ENCODE data around the gene TMEM186. TPM values are rescaled to one million over a fixed set of nuclear protein-coding genes. Genes with fewer than 3 reads are reported as not detected.

TMEM186 gene
- polyA plus RNA-seq, 2 donors: 5.6 to 8.8 TPM

DNA sequence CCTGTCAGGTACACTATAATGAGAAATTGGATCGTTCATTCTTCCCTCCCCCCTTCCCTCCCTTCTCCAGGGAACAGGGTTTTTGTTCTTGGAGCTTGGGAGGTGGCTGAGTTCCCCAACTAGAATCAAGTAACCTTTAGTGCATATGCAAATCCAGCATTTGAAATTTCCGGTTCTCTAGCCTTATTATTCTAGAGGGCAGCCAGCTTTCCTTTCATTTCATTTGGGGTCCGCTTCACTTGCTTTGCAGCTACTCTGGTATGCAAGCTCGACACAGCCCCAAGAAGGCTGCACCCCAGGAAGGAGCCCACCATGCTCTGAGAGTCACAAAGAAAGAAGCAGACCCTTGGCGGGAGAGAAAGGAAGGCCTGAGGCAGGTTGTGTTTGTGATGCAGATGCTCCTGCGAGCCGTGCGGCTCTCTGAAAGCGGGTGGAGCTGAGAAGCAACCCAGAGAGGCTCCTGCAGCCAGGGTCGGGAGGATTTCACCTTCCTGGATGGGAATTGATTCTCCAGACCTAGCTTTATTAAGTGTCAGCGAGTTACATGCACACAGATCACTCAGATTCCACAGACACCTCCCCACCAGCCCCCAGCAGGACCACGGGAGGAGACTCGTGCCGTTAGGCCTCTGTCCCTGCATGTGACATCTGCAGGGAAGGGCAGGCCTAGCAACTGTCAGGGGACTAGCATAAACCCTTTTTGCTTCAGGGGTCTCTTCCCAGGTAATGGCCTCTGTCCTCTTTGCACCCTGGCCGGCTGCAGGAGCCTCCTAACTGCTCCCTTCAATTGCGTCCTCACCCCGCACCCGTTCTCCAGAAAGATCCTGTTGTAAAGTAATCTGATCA lies 34.7 kb upstream of the TMEM186 start:
- peaks cover 0 to 2% of the 10 kb centered on the region in 2 donors for H3K4me1 ChIP-seq (ENCODE audit: control insufficient read depth in 2 of 2, insufficient read depth in 2 of 2, low read length in 1 of 2)
- no peaks in the 10 kb centered on the region for H3K27me3 ChIP-seq (ENCODE audit: control insufficient read depth in 1 of 2, insufficient read depth in 2 of 2, low read length in 2 of 2)
- H3K27ac ChIP-seq (ENCODE audit: low read depth in 2 of 2, low read length in 1 of 2): no peak overlapping the region
- H3K9me3 ChIP-seq (ENCODE audit: control insufficient read depth in 2 of 2, insufficient read depth in 1 of 2, low read depth in 1 of 2, low read length in 1 of 2): no peaks in the 10 kb centered on the region
- peaks cover 0 to 10% of the 10 kb centered on the region in 2 donors for H3K36me3 ChIP-seq (ENCODE audit: control insufficient read depth in 2 of 2, insufficient read depth in 2 of 2, low read length in 1 of 2)
- no peak overlapping the region for H3K4me3 ChIP-seq (ENCODE audit: low read depth in 1 of 2, low read length in 2 of 2)
- 80 to 85% methylated on average over 18 of the region's 18 CpGs for WGBS, 2 donors

DNA sequence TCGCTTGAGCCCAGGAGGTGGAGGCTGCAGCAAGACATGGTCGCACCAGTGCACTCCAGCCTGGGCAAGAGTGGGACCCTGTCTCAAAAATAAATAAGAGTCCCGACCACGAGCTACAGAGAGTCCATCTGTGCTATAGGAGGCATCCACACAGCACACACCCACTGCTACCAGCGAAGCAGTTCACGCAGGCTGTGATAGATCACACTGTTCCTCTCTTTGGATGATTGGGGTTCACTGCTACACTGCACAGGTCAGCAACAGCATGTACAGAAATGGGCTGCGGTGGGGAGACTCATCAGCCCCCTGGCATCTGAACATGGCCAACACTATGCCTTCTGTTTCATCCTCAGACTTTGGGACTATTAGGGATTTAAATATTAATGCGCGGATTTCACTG lies 34.0 kb upstream of the TMEM186 start:
- H3K4me1 ChIP-seq (ENCODE audit: control insufficient read depth in 2 of 2, insufficient read depth in 2 of 2, low read length in 1 of 2): peaks cover 0 to 2% of the 10 kb centered on the region in 2 donors
- H3K4me3 ChIP-seq (ENCODE audit: low read depth in 1 of 2, low read length in 2 of 2): no peak overlapping the region
- H3K27me3 ChIP-seq (ENCODE audit: control insufficient read depth in 1 of 2, insufficient read depth in 2 of 2, low read length in 2 of 2): no peaks in the 10 kb centered on the region
- peaks cover 0 to 10% of the 10 kb centered on the region in 2 donors for H3K36me3 ChIP-seq (ENCODE audit: control insufficient read depth in 2 of 2, insufficient read depth in 2 of 2, low read length in 1 of 2)
- WGBS, 2 donors: 91 to 94% methylated on average over 9 of the region's 9 CpGs
- no peaks in the 10 kb centered on the region for H3K9me3 ChIP-seq (ENCODE audit: control insufficient read depth in 2 of 2, insufficient read depth in 1 of 2, low read depth in 1 of 2, low read length in 1 of 2)
- H3K27ac ChIP-seq (ENCODE audit: low read depth in 2 of 2, low read length in 1 of 2): no peak overlapping the region

DNA sequence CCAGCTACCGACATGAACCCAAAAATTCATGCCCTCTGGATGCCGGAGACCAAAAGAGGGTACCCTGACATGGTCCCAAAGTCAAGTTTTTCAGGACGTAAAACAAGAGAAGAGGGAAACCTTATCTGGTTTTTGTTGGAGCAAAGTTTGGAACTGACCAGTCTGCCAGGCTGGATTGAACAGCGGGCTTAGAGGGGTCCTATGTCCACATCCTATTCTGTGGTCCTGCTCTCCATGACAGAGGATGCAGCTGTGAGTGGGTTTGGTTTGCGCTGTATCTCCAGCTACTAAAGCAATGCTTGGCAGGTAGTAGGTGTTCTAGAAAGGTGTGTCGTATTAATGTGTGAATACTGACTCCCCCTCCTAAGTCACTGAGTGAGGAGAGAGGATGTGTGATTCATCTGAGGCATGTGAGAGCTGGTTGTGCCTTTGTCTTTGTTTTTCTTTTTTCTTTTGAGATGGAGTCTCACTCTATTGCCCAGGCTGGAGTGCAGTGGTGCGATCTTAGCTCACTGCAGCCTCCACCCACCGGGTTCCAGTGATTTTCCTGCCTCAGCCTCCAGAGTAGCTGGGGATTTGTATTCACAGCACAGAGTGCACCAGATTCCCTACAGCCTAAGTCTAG lies 31.2 kb upstream of the TMEM186 start:
- 76 to 89% methylated on average over 8 of the region's 8 CpGs for WGBS, 2 donors
- Histone ChIP-seq H3K27ac (ENCODE audit: low read depth in 2 of 2, low read length in 1 of 2) (peak overlapping the region; percentile 6 to 60), H3K9me3 (ENCODE audit: control insufficient read depth in 2 of 2, insufficient read depth in 1 of 2, low read depth in 1 of 2, low read length in 1 of 2) (no peaks in the 10 kb centered on the region), H3K4me3 (ENCODE audit: low read depth in 1 of 2, low read length in 2 of 2) (no peak overlapping the region), H3K27me3 (ENCODE audit: control insufficient read depth in 1 of 2, insufficient read depth in 2 of 2, low read length in 2 of 2) (no peaks in the 10 kb centered on the region), H3K36me3 (ENCODE audit: control insufficient read depth in 2 of 2, insufficient read depth in 2 of 2, low read length in 1 of 2) (peaks cover 0 to 10% of the 10 kb centered on the region in 2 donors), H3K4me1 (ENCODE audit: control insufficient read depth in 2 of 2, insufficient read depth in 2 of 2, low read length in 1 of 2) (peaks cover 0 to 2% of the 10 kb centered on the region in 2 donors)

DNA sequence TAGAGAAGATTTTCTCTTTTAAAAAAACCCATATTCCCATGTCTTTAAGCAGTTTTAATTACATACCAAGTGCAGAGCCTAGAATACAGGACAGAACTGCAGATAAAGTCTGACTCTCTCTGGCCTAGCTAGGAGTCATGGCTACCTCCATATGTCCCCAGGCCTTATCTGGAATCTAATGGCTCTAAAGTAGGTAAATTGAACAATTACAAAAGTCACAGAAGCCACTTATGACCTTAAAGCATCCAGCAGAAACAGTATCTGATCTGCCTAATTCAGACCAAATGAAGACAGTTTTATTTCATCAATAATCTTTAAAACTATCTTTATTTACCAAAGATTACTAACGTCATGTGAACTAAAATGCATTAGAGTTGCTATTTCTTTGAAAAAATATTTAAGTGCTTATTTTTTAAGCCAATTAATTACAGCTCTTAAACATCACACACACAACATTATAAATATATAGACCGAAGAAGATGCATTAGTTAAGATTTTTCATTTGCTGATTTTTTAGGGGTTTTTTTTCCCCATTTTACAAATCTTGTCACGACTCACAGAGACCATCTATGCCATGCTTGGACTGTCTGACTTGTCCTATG lies 28.9 kb upstream of the TMEM186 start:
- no peaks in the 10 kb centered on the region for H3K9me3 ChIP-seq (ENCODE audit: control insufficient read depth in 2 of 2, insufficient read depth in 1 of 2, low read depth in 1 of 2, low read length in 1 of 2)
- H3K4me3 ChIP-seq (ENCODE audit: low read depth in 1 of 2, low read length in 2 of 2): no peak overlapping the region
- H3K27me3 ChIP-seq (ENCODE audit: control insufficient read depth in 1 of 2, insufficient read depth in 2 of 2, low read length in 2 of 2): no peaks in the 10 kb centered on the region
- peaks cover 0 to 11% of the 10 kb centered on the region in 2 donors for H3K36me3 ChIP-seq (ENCODE audit: control insufficient read depth in 2 of 2, insufficient read depth in 2 of 2, low read length in 1 of 2)
- peaks cover 0 to 2% of the 10 kb centered on the region in 2 donors for H3K4me1 ChIP-seq (ENCODE audit: control insufficient read depth in 2 of 2, insufficient read depth in 2 of 2, low read length in 1 of 2)
- no peak overlapping the region for H3K27ac ChIP-seq (ENCODE audit: low read depth in 2 of 2, low read length in 1 of 2)
- 74 to 94% methylated on average over 3 of the region's 3 CpGs for WGBS, 2 donors

DNA sequence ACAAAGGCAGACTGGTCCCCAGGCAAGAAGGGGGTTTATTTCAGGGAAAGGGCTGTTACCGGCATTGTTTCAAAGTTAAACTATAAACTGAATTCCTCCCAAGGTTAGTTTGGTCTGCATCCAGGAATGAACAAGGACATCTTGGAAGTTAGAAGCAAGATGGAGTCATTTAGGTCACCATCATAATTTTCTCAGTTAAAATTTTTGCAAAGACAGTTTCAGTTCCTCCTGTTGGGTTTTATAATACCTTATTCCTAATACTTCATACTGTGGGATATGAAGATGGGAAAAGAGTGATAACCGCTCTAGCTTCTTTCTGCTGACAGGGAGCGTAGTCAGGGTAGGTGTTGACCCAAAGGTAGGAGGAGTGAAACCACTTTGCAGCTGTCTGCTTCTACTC lies 25.0 kb upstream of the TMEM186 start:
- peaks cover 7 to 15% of the 10 kb centered on the region in 2 donors for H3K36me3 ChIP-seq (ENCODE audit: control insufficient read depth in 2 of 2, insufficient read depth in 2 of 2, low read length in 1 of 2)
- H3K9me3 ChIP-seq (ENCODE audit: control insufficient read depth in 2 of 2, insufficient read depth in 1 of 2, low read depth in 1 of 2, low read length in 1 of 2): no peaks in the 10 kb centered on the region
- no peak overlapping the region for H3K4me3 ChIP-seq (ENCODE audit: low read depth in 1 of 2, low read length in 2 of 2)
- H3K4me1 ChIP-seq (ENCODE audit: control insufficient read depth in 2 of 2, insufficient read depth in 2 of 2, low read length in 1 of 2): no peaks in the 10 kb centered on the region
- H3K27me3 ChIP-seq (ENCODE audit: control insufficient read depth in 1 of 2, insufficient read depth in 2 of 2, low read length in 2 of 2): no peaks in the 10 kb centered on the region
- 90 to 93% methylated on average over 3 of the region's 3 CpGs for WGBS, 2 donors
- H3K27ac ChIP-seq (ENCODE audit: low read depth in 2 of 2, low read length in 1 of 2): no peak overlapping the region

DNA sequence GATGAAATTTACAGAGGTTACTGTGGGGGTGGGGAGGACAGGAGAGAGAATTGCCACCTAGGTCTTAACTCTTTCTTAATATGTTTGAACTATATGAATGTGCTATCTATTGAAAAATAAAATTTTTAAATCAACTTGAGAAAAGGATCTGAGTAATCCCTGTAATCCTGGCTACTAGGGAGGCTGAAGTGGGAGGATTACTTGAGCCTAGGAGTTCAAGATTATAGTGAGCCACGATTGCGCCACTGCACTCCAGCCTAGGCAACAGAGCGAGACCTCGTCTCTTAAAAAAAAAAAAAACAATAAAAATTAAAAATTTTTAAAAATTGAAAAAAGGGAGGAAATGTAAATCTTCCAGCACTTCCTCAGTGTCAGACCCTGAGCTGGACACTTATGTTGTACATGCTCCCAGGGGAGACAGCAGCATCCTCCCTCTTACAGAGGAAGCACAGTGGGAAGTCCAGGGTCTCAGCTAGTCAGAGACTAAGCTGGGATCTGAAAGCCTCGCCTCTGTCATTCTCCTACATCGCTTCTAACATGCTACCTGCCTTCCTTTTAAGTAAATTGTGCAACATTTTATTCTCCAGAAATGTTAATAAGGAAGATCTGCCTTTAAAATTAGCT lies 22.1 kb upstream of the TMEM186 start:
- Histone ChIP-seq H3K36me3 (ENCODE audit: control insufficient read depth in 2 of 2, insufficient read depth in 2 of 2, low read length in 1 of 2) (peaks cover 16 to 18% of the 10 kb centered on the region in 2 donors), H3K4me3 (ENCODE audit: low read depth in 1 of 2, low read length in 2 of 2) (no peak overlapping the region), H3K9me3 (ENCODE audit: control insufficient read depth in 2 of 2, insufficient read depth in 1 of 2, low read depth in 1 of 2, low read length in 1 of 2) (no peaks in the 10 kb centered on the region), H3K27me3 (ENCODE audit: control insufficient read depth in 1 of 2, insufficient read depth in 2 of 2, low read length in 2 of 2) (no peaks in the 10 kb centered on the region), H3K27ac (ENCODE audit: low read depth in 2 of 2, low read length in 1 of 2) (no peak overlapping the region), H3K4me1 (ENCODE audit: control insufficient read depth in 2 of 2, insufficient read depth in 2 of 2, low read length in 1 of 2) (no peaks in the 10 kb centered on the region)
- WGBS, 2 donors: 91% methylated on average over 6 of the region's 6 CpGs

DNA sequence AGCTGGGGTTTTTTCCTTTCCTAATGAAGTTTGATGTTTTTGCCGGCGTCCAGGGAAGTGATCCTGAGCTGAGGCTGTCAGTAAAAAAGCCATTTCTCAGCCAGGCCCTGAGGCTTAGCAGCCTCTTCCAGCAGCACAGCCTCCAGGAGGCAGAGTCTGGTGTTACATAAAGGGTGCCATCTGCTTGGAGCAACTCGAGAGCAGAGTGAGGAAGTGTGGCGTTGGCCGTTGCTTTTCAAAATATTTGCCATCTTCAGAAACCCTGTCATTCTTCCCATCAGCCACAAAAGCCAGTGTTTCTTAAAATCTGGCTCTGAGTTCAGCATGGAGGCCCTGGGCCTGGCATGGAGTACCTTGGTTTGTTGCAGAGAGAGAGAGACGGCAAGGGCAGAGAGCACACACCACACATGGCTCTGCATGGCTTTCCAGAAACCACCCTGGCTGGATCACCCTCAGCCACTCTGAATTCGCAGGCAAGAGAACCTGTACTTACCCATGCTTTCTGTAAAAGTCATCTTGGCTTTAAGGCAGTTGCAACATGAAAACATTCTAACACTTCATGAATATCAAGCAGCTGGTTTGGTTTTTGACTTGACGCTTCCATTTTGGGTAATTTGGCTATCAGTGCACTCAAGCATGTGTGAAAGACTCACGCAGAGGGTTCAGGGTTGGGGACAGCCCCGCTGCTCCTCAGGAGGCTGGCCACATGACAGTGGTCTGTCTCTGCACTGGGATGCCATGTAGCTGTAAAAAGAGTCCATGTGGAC lies 21.2 kb upstream of the TMEM186 start:
- Histone ChIP-seq H3K4me3 (ENCODE audit: low read depth in 1 of 2, low read length in 2 of 2) (no peak overlapping the region), H3K4me1 (ENCODE audit: control insufficient read depth in 2 of 2, insufficient read depth in 2 of 2, low read length in 1 of 2) (no peaks in the 10 kb centered on the region), H3K9me3 (ENCODE audit: control insufficient read depth in 2 of 2, insufficient read depth in 1 of 2, low read depth in 1 of 2, low read length in 1 of 2) (no peaks in the 10 kb centered on the region), H3K27me3 (ENCODE audit: control insufficient read depth in 1 of 2, insufficient read depth in 2 of 2, low read length in 2 of 2) (no peaks in the 10 kb centered on the region), H3K27ac (ENCODE audit: low read depth in 2 of 2, low read length in 1 of 2) (no peak overlapping the region), H3K36me3 (ENCODE audit: control insufficient read depth in 2 of 2, insufficient read depth in 2 of 2, low read length in 1 of 2) (peaks cover 21 to 25% of the 10 kb centered on the region in 2 donors)
- WGBS, 2 donors: 87% methylated on average over 10 of the region's 10 CpGs

DNA sequence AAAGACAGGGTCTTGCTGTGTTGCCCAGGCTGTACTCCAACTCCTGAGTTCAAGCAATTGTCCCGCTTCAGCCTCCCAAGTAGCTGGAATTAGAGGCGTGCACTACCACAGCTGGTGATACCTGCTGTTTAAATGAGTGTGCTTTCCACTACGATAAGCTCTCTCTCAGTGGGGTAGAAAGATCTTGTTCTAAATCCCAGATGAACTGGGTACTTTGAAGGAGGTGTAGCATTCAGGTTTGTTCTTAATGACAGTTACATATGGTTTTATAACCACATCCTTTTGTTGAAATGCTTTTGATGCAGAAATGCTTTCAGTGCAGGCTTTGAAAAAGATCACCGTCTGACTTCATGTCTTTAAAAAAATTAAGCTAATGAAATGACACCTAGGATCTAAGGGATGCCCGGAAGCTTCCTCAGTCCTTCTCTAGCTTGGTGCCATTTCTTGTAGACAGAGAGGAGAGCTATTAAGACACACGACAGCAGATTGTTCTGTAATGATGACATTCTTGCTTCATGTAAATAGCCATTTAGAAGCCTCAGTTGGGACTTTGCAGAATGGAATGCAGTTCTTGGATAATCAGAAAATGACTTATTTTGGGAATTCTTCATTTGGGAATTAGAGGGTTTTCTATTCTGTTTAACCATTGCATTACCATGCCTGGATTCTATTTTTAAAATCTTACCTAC lies 19.7 kb upstream of the TMEM186 start:
- no peak overlapping the region for H3K4me3 ChIP-seq (ENCODE audit: low read depth in 1 of 2, low read length in 2 of 2)
- 72 to 75% methylated on average over 6 of the region's 6 CpGs for WGBS, 2 donors
- H3K27me3 ChIP-seq (ENCODE audit: control insufficient read depth in 1 of 2, insufficient read depth in 2 of 2, low read length in 2 of 2): no peaks in the 10 kb centered on the region
- no peaks in the 10 kb centered on the region for H3K9me3 ChIP-seq (ENCODE audit: control insufficient read depth in 2 of 2, insufficient read depth in 1 of 2, low read depth in 1 of 2, low read length in 1 of 2)
- H3K36me3 ChIP-seq (ENCODE audit: control insufficient read depth in 2 of 2, insufficient read depth in 2 of 2, low read length in 1 of 2): peaks cover 34 to 36% of the 10 kb centered on the region in 2 donors
- no peaks in the 10 kb centered on the region for H3K4me1 ChIP-seq (ENCODE audit: control insufficient read depth in 2 of 2, insufficient read depth in 2 of 2, low read length in 1 of 2)
- H3K27ac ChIP-seq (ENCODE audit: low read depth in 2 of 2, low read length in 1 of 2): no peak overlapping the region

Measured in esophagus (tissue), 2 donors.